ENCODE results near the gene NANOS1. TPM values are rescaled to one million over a fixed set of nuclear protein-coding genes. Genes with fewer than 3 reads are reported as not detected.
A peak's percentile ranks its signal among the peaks of the same experiment; 100 is the strongest.

The NANOS1 gene
- total RNA-seq, 1 donor from 2014 or later, result 34.0 TPM

DNA sequence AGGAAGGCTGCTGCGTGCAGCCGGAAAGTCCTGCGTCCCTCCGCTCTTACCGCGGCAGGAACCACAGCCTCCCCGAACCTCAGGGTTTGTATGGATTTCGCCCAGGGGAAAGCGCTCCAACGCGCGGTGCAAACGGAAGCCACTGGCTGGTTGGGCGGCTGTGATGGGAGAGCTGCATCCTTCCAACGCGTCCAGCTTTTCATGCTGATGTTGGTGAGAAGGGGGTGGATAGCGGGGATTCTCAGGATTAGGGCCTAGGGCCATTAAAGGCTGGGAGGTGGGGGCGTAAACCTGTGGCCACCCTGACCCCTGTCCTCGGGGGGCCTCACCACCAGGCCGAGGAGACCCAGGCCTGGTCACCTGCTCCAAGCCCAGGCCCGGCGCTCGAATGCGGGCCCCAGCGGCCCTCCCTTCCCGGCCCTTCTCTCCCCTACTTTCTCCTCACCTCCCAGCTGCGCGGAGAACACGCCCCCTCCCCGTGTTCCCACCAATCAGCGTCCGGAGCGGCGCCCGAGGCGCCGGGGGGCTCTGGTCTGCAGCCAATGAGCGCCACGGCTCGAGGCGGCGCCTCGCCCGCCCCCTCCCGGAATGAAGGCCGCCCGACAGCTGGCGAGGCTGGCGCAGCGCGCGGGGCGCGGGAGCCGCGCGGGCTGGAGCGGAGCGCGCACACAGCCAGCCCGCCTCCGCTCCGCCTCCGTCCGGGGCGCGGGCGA, 458 bp upstream of the NANOS1 start:
- Mint-ChIP-seq H3K4me3 (ENCODE audit: unreplicated experiment) (peak overlapping the region; percentile 79), H3K36me3 (ENCODE audit: unreplicated experiment) (no peaks in the 10 kb centered on the region), H3K27me3 (ENCODE audit: unreplicated experiment) (peaks cover 7% of the 10 kb centered on the region), H3K4me1 (ENCODE audit: low read depth, unreplicated experiment) (peaks cover 16% of the 10 kb centered on the region), H3K9me3 (ENCODE audit: unreplicated experiment) (peaks cover 8% of the 10 kb centered on the region), H3K27ac (ENCODE audit: unreplicated experiment) (peak overlapping the region; percentile 59)
- peak; percentile 95 for DNase-seq
- TF ChIP-seq, protein P1, sequence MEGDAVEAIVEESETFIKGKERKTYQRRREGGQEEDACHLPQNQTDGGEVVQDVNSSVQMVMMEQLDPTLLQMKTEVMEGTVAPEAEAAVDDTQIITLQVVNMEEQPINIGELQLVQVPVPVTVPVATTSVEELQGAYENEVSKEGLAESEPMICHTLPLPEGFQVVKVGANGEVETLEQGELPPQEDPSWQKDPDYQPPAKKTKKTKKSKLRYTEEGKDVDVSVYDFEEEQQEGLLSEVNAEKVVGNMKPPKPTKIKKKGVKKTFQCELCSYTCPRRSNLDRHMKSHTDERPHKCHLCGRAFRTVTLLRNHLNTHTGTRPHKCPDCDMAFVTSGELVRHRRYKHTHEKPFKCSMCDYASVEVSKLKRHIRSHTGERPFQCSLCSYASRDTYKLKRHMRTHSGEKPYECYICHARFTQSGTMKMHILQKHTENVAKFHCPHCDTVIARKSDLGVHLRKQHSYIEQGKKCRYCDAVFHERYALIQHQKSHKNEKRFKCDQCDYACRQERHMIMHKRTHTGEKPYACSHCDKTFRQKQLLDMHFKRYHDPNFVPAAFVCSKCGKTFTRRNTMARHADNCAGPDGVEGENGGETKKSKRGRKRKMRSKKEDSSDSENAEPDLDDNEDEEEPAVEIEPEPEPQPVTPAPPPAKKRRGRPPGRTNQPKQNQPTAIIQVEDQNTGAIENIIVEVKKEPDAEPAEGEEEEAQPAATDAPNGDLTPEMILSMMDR (IDR thresholded peaks at IDR 0.05; ENCODE audit: partially characterized antibody, unreplicated experiment), result no peak

DNA sequence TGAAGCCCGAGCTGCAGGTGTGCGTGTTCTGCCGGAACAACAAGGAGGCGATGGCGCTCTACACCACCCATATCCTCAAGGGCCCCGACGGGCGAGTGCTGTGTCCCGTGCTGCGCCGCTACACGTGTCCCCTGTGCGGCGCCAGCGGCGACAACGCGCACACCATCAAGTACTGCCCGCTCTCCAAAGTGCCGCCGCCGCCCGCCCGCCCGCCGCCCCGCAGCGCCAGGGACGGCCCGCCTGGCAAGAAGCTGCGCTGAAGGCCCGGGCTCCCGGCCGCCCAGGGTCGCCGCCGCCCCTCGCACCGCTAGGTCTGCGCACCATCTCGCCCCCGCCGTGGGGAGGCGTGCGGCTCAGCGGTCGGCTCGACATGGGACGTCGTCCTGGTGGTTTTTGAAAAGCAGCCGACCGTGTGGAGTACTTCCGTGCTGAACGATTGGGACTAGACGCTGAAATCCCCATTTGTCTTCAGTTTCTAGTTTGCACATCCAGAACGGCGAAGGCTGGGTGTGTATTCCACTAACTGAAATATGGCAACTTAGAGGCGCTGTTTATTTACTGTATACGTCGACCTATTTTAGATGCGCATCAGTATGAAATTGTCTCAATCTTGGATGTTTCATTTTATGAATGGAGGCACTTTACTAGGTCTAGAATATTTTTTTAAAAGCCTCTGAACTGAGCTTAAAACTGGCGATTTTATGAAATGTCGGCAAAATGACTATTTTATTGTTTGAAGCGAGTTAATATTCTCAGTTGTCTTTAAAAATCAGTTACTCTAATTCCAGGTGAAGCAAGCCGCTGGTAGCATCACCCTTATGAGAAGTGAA, 1.1 kb downstream of the NANOS1 start:
- H3K4me3 Mint-ChIP-seq (ENCODE audit: unreplicated experiment), result peak overlapping the region; percentile 89
- H3K4me1 Mint-ChIP-seq (ENCODE audit: low read depth, unreplicated experiment), result peaks cover 17% of the 10 kb centered on the region
- peak; percentile 80 for DNase-seq
- peaks cover 7% of the 10 kb centered on the region for H3K27me3 Mint-ChIP-seq (ENCODE audit: unreplicated experiment)
- H3K9me3 Mint-ChIP-seq (ENCODE audit: unreplicated experiment), result peaks cover 8% of the 10 kb centered on the region
- TF ChIP-seq, protein P1 (IDR thresholded peaks at IDR 0.05; ENCODE audit: partially characterized antibody, unreplicated experiment), result no peak
- no peak overlapping the region for H3K27ac Mint-ChIP-seq (ENCODE audit: unreplicated experiment)
- no peaks in the 10 kb centered on the region for H3K36me3 Mint-ChIP-seq (ENCODE audit: unreplicated experiment)

DNA sequence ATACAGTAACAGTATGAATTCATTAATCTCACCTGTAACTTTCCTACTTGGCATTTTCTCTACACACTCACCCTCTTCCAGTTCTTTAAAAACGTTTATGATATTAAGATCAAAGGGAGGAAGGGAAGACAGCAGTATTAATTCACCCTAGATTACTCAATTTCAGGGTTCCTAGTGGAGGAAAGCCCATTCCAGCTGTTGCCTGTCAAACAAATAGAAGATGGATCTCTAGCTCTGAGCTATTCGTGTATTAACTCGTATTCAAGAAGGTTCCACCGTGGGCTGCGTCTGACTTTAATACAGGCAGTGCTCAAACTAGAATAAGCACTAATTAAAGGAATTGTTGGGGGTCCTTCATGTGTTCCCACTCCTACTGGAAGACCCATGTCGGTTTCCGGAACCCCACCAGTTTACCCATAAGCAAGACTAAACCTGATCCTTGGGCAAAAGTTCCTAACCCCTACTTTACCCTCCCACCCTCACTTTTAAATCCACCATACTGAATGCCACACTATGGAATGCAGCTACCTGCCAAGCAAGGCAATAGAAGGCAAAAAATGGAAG, 2.1 kb downstream of the NANOS1 start:
- Mint-ChIP-seq H3K4me1 (ENCODE audit: low read depth, unreplicated experiment) (peaks cover 14% of the 10 kb centered on the region), H3K9me3 (ENCODE audit: unreplicated experiment) (peaks cover 8% of the 10 kb centered on the region), H3K27ac (ENCODE audit: unreplicated experiment) (no peak overlapping the region), H3K27me3 (ENCODE audit: unreplicated experiment) (peaks cover 7% of the 10 kb centered on the region), H3K36me3 (ENCODE audit: unreplicated experiment) (no peaks in the 10 kb centered on the region), H3K4me3 (ENCODE audit: unreplicated experiment) (peak overlapping the region; percentile 89)
- no peak for DNase-seq
- TF ChIP-seq, protein P1 (IDR thresholded peaks at IDR 0.05; ENCODE audit: partially characterized antibody, unreplicated experiment), result no peak

DNA sequence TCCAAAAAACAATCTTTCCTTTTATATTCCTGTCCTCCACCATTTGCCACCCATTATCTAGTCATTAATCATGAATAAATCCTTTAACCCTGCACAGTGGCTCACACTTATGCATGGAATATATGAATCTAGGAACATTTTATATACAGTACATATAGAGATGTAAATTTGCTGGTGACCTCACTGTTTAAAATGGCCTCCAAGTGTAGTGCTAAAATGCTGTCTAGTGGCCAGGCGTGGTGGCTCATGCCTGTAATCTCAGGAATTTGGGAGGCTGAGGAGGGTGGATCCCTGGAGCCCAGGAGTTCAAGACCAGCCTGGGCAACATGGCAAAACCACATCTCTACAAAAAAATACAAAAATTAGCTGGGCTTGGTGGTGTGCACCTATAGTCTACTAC, 9.6 kb downstream of the NANOS1 start:
- Mint-ChIP-seq H3K4me1 (ENCODE audit: low read depth, unreplicated experiment) (peaks cover 8% of the 10 kb centered on the region), H3K4me3 (ENCODE audit: unreplicated experiment) (no peak overlapping the region), H3K27me3 (ENCODE audit: unreplicated experiment) (peaks cover 5% of the 10 kb centered on the region), H3K27ac (ENCODE audit: unreplicated experiment) (no peak overlapping the region), H3K9me3 (ENCODE audit: unreplicated experiment) (peaks cover 5% of the 10 kb centered on the region), H3K36me3 (ENCODE audit: unreplicated experiment) (no peaks in the 10 kb centered on the region)
- TF ChIP-seq, protein P1 (IDR thresholded peaks at IDR 0.05; ENCODE audit: partially characterized antibody, unreplicated experiment), result no peak
- no peak for DNase-seq
